OCI-LY1 (cell line): Measurements from ENCODE around the gene SLC39A6.

Experiments used
- CTCF ChIP-seq: fragments of 200-600 bp; sonication (generic), shearing (Covaris generic); IDR thresholded peaks from 2 replicates; pipeline ENCODE4 v1.5.1; 2017; ENCODE audit warnings: mild to moderate bottlenecking, antibody characterized with exemption, low read length, moderate library complexity, mixed read lengths
- EZH2 ChIP-seq: fragments of 200-600 bp; sonication (generic), shearing (Covaris generic); IDR thresholded peaks from 2 replicates; pipeline ENCODE4 v1.8.0; 2017; ENCODE audit warnings: borderline replicate concordance, mixed run types, mild to moderate bottlenecking, antibody characterized with exemption, low read length, moderate library complexity, mixed read lengths

- TF ChIP-seq CTCF, result no peak
- no peak for TF ChIP-seq EZH2
Measured at GRCh38 chr18:36114251-36114650, 14.9 kb downstream of the SLC39A6 start.
